ENCODE measurements around the gene ERN1.

The ERN1 gene

DNA sequence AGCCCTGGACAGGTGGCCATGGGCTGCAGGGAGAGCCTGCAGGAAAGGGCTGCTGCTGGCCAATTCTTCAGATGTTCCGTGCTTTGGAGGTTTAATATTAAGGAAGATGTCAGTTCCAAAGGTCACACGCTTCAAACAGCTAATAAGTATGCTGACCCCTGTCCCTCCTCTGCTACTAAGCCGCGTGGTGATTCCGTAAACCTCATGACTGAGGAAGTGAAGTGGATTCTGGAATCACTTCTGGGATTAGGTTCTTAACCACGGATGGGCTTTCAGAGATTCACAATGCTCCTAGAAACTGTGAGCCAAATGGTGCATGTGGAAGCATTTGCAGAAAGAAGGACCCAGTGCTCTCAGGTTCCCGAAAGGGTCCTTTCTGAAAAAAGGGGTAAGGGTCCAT, 28.5 kb upstream of the ERN1 start:
- no peak for DNase-seq (ENCODE audit: low read depth in 2 of 2)

DNA sequence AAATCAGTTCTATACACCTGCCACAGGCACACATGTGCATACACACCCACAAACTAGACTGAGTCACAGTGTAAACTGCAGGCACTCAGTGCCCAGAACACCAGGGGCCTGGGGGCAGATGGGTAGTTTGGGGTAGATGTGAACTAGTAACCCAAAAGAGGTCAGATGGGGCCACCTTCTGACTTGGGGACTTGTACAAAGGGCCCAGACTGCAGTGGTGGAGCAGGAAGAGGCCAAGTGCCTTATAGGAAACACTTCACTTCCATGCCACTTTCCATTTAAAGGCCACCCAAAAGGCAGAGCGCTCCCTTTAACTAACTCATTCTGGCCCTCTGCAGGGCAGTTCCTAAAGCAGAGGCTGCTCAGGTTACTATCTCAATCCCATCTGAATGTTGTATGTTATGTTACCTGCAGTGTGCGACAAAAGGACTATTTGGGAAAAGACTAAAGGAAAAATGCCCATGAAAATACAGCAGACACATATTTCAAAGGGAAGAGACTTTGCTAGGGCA, 27.8 kb upstream of the ERN1 start:
- no peak for DNase-seq (ENCODE audit: low read depth in 2 of 2)

DNA sequence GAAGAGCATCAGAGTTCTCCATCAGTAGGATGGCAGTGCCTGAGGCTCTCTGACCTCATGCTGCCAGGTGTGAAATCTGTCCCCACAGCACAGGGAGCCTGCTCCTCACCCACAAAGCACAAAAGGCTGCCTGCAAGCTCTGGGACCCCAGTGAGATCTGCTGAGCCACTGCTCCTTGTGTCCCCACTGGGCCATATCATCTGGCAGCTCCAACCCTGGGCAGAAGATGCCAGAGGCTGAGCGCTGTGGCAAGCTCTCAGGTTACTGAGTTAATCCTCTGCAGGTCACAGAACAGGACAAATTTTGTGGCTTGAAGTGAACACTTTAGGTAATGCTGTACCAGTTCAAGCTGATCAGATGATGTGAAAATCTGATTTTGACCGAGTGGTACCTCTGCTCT, 26.7 kb upstream of the ERN1 start:
- no peak for DNase-seq (ENCODE audit: low read depth in 2 of 2)

DNA sequence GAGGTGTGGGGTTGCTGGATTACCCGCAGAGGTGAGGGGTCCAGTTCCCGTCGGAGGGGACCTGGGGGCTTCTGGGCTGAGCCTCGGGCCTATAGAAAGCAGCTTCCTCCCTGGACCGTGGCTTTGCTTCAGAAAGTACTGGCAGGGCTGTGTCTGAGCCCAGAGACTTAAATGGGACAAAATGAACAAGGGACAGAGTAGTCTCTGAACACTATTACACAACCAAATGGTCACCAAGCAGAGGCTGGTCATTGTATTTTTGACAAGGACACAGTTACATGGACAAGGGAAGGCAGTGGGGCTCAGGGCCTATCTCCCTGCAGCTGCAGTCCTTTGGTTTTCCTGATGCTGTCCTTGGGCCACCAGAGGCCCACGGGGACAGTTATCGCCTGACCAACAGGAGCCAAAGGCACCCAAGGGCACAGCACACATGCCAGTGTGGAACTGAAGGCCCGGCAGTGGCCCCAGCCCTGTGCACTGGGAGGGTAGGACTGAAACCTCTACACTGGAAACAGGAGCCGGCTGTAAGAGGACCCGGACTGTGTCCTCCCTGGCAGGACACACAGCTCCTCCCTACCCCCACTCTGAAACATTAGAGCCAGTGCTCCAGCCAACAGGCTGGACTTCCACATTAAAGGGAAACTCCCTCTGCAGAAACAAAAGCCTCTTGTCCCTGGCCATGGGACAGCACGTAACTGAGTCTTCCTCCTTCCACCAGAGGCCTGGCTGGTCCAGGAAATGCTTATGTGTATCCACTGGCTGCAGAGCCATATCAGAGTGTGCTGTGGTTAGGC, 26.0 kb upstream of the ERN1 start:
- DNase-seq (ENCODE audit: low read depth in 2 of 2): no peak

DNA sequence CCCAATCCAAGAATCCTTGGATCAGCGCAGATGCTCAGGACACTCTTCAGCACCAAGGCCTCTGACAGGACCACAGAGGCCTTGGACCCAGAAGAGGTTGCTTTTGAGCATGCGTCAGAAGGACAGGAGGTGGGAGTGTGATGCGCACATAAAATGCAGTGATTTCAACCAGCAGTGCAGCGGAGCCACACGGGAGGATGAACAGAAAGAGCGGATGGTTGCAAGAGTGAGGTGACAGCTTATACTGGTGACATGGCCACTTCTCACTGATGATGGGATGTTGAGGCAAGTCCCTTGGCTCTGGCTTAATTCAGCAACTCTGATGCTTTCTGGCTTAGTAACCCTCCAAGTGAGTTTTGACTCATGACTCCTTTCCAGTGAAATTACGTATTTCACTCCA, 25.2 kb upstream of the ERN1 start:
- DNase-seq (ENCODE audit: low read depth in 2 of 2): no peak

DNA sequence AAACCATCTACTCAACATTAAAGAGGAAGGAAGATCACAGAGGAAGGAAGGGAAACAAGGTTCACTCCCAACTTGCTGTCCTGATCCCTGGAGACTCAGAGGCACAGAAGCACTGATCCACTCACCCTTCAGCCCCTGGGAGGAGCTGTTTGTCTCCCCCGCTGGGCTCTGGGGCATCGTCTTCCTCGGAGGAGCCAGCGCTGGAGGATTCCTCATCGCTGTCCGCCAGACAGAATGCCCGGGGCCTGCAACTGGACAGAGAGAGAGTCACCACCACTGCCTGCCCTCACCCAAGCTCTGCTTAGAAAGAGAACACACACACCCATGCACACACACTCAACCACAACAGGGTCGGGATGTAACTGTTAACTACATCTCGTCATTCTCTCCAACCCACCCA, 24.8 kb upstream of the ERN1 start:
- no peak for DNase-seq (ENCODE audit: low read depth in 2 of 2)

DNA sequence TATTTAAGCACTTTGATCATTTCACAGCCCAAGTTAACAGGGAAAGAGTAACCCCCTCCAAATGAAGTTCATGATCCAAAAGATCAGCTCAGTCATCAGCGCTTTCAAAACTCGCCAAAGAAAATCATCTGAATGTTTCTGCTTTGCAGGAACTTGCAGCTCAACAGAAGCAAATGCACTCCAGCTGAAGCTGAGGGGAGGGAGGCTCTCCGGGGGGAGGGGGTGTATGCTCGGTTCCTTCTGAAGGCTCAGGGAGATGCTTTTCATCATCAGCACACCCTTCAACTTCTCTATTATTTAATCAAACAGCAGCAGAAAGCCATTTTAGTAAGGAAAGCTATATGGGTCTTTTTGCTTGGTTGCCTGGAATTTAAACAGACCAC, 24.4 kb upstream of the ERN1 start:
- no peak for DNase-seq (ENCODE audit: low read depth in 2 of 2)

DNA sequence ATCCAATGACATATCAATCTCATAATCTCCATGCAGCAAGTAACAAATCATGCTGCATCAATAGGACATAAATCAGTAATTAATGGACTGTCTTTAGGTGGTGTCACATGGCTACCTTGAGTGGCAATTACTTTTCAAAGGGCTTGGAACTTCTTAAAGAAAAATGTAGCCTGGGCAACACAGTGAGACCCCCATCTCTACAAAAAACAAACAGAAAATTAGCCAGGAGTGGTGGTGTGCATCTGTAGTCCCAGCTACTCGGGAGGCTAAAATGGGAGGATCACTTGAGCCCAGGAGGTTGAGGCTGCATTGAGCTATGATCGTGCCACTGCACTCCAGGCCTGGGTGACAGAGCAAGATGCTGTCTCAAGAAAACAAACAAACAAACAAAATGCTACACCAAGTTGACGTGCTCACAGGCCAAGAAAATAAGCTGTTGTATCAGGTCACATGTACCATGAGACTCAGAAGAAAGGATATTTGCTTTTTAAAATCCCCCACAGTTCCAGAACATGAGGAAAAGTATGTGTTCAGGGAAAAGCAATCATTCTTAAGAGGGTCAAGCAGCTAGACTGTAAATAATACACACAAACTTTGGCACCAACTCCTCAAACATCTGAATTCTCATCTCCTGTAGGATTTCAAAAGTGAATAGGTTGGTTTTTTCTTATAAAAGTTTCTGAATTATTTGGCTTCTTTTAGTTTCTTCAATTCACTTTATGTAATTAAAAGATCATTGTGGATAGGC, 23.8 kb upstream of the ERN1 start:
- no peak for DNase-seq (ENCODE audit: low read depth in 2 of 2)

DNA sequence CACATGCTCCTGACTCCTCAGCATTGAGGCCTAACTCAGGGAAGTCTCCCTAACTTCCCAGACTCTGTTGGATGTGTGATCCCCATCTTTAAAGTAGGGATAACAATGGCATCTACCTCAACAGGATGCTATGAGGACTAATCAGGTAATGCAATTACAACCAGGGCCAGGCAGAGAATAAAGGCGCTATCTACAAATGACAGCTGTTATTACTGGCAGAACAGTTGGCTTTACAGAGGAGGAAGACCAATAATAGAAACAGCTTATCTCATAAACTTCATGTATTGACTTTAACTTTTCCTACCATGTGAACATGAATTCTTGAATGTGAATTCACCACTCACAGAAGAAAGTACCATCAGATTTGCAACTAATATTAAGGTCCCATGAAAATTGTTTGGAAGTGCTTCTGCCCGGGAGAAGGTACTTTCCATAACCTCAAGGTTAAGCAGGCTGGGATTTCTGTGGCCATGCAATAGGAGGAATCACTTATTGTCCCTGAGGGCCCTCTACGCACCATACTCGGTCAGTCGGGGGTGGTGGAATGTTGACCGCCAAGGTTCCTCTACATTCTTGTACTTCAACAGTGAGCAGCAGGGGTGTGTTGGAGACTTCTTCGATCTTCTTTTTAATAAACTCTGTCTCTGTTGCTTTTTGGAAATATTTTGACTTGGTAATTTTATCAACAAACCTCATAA, 22.6 kb upstream of the ERN1 start:
- no peak for DNase-seq (ENCODE audit: low read depth in 2 of 2)

DNA sequence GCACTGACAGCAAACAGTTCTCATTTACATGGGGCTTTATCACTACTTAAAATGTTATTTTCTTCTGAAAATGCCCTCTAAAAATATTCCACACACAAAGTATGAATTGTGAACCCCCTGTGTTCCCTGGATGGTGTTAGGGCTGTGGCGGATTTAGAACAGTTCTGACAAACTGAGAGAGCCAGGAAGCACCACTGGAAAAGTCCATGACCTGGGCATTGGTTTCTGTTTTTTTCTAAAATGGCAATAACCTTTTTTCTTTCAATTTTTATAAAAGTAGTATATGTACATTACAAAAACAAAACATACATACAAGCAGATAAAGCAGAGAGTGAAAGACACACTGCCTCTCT, 21.0 kb upstream of the ERN1 start:
- no peak for DNase-seq (ENCODE audit: low read depth in 2 of 2)

DNA sequence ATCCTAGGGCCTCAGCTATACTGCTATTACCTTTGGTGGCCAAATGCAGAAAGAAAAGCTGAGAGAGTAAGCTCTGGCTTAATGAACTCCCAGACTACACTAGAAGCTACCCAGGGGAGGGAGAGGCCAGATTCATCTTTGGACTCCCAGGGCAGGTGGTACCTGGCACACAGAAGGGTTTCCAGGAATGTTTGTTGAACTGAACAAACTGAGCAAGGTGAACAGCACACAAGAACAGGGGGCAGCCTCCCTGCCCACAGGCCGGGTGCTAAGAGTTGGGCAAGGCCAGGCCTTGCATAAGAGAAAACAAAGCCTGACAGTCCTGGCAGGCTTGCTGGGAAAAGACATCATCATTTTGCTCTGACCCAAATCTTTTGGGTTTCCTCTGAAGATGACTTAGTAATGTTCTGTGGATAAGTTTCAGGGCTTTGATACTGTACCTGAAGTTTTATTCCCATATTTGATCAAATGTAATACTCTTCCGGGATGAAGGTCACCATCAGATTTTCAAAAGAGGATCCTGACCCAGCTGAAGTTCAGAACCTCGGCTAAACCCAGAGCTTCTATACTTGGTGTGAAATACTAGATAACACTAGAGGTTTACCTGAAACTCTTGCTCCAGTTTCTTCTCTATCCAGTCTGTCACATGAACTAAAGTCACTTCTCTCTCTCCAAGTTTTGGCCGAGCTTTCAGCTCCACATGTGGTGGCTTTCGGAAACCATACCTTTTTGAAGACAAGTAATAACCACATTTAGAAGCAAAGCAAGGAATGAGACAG, 20.5 kb upstream of the ERN1 start:
- DNase-seq (ENCODE audit: low read depth in 2 of 2): no peak

DNA sequence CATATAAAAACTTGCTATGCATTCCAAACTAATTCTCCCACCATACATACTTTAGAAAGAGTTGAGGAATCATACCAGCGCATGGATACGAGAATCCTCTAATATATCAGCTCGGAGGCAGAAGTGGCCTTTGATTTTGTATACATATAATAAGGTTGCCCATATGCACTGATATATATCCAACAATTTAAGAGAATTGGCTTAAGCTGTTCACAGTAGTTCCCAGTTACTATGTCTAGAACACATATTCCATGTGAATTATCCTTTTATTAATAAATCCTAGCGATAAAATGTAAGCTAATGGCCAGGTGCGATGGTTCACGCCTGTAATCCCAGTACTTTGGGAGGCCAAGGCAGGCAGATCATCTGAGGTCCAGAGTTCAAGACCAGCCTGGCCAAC, 19.3 kb upstream of the ERN1 start:
- DNase-seq (ENCODE audit: low read depth in 2 of 2): no peak

DNA sequence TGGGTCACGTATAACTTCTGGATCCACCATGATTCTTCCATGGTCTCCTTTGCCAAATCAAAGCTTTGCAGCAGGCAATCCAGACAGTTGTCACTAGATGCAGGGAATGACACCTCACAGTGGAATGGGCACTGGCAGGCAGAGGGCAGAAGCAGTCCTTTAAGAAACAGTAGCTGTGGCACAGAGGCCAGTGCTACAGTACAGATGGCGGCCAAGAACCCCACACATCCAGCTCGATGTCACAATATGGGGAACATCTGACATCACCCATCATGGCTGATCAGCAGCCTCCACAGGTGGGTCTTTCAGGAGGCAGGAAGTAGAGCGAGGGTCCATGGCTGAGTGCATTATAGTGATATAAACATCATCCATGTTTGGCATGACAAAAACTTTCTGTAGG, 18.8 kb upstream of the ERN1 start:
- no peak for DNase-seq (ENCODE audit: low read depth in 2 of 2)

DNA sequence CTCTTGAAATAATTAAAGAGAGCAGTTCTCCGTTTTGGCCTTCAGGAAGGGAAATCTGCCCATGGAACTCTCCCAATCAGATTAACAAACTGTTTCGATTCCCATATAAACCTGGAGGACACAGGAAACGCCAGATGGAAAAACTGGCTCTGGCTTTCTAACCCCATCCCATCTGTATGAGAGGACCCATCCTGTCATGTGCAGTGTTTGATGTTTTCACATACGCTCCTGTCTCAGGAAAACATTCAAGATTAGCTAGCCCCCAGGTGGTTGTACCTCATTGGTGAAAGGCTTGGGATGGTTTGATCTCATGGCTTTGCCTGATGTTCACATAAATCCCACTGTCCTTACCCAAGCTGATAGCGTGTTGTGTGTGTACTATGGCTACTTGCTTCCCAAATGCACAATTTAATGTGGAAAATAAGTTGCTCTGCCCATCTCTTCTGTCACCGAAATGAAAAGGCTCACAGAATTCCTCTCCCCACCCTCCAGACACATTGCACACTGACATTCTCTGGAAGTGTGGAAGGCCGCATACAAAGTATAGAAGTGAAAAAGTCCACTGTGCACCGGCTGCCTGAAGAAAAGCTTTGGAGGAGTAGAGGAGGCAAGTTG, 18.2 kb upstream of the ERN1 start:
- DNase-seq (ENCODE audit: low read depth in 2 of 2): no peak

DNA sequence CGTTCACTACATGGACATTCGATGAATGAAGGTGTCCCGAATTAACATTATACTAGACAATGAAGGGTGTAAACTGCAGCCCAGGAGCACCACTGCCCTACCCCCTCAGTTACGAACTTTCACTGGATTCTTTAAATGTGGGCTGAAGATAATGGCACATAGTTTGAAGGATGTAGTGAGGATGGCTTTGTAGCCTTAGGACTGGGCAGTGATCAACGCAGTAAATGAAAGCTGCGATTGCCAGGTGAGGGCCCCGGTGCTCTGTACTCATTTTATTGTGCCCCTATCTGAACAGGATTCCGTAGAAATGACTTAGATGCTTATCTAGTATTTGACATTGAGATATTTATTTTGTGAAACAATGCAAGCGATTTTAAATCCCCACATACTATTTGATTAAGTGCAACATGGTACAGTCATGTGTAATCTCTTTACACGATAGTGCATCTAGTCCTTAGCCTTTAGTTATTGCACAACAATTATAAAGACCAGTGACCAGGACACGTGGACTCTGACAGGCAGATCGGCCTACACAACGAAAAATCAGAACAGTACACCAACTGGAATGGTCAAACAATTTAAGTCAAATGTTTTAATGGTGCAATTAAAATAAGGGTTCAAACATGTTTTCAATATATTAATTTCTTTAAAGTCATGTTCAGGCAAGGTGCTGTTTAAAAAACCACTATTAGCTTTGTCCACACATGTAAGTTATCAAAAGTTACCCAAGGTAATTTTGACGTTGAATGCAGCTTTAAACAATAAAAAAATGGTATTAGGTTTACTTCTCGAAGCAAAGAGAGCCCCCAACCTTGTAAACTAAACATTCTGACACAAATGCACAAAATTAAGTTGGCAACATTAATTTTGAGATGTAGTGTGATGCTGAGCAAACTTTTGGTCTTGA, 17.4 kb upstream of the ERN1 start:
- DNase-seq (ENCODE audit: low read depth in 2 of 2): no peak

DNA sequence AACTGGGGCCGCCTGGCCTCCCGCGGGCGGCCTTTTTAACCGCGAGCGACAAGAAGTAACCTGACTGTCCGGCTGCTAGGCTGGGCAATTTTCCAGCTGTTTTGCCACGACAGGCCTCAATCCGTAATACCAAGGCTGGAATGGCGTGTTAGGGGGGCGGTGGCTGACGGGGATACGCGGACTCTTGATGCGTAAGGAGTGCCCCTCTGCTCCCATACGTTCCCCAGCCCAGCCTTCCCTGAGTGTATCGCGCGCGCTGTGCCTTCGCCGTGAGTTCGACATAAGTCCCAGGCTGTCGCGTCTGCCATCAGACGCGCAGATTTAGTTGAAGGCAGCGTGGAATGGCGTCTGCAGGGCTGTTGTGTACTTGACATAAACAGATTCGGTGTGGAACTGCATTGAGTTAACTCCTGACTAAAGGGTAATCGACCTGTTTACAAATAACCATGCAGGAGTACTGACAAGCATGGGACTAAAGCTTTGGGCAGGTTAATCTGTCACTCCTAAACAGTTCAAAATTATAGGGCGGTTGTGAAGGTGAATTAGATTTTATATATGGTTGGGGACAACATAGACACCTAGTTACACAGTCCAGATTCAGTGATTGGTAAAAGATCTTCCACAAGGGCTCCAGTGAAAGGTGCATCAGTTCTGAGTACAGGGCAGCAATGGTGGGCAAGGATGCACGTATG, 16.6 kb upstream of the ERN1 start:
- DNase-seq (ENCODE audit: low read depth in 2 of 2): peak in 1 of 2 experiments; percentile 33

DNA sequence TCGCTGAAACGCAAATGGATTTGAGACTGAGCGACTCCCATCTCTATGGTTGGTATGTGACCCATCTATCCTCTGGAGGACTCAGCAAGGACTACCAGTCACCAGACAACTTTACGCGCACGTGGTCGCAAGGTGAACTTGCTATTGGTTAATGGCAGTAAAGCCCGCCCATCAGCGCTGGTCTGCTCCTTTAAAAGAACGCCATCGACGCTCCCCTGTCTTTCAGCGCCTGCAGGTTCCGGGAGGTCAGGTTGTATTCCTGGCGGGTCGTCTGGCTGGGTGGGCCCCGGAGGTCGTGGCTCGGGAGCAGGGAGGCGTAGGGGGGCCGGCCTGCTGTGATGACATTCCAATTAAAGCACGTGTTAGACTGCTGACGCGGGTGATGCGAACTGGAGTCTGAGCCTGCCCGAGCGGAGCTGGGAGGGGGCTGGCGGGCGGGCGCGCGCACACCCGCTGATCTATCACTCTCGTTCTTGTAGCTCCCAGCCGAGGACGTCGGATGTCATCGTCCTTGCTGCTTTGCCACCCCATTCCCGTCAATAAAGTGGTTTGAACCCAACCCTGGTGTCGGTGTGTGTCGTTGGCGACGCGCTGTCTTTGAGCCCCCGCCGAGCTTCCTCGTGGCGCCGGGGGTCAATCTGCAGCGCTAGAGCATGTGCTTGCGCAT, 15.9 kb upstream of the ERN1 start:
- DNase-seq (ENCODE audit: low read depth in 2 of 2): peak; percentile 99

DNA sequence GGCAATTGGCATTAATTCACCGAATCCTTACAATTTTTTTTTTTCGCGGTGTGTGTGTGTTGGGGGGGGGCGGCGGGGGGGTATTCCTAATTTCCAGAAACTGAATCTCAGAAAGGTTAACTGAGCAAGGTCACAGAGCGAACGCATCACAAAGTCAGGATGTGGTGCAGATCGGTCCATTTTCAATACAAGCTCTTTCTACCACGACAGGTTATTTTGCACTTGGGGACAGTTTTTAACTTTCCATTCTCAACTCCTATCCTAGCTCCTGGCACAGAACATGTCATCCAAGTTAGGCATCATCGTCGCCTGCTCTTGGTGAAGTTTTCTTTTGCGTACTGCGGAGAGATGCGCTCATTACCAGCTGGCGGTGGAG, 15.4 kb upstream of the ERN1 start:
- DNase-seq (ENCODE audit: low read depth in 2 of 2): no peak

DNA sequence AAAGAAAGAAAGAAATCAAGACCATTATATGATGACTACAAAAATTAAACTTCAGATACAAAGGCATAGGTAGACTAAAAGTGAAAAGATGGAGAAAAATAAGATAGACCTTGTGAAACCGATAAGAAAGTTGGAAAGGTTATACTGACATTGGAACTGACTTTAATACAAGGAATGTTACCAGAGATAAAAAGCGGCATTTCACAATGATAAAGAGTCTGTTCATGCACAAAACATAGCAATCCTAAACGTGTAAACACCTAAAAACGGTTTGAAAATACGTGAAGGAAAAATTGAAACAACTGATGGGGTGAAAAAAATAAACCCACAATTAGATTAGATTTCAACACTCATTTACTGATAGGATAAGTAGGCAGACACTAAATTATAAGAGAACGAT, 9.6 kb upstream of the ERN1 start:
- DNase-seq (ENCODE audit: low read depth in 2 of 2): no peak

All from fibroblast of skin of left quadriceps (primary cell).